Measurements from ENCODE around the gene C1orf198. TPM values are rescaled to one million over a fixed set of nuclear protein-coding genes. Genes with fewer than 3 reads are reported as not detected.

Gene C1orf198
- total RNA-seq, 2 donors from 2014 or later: 166 to 273 TPM

DNA sequence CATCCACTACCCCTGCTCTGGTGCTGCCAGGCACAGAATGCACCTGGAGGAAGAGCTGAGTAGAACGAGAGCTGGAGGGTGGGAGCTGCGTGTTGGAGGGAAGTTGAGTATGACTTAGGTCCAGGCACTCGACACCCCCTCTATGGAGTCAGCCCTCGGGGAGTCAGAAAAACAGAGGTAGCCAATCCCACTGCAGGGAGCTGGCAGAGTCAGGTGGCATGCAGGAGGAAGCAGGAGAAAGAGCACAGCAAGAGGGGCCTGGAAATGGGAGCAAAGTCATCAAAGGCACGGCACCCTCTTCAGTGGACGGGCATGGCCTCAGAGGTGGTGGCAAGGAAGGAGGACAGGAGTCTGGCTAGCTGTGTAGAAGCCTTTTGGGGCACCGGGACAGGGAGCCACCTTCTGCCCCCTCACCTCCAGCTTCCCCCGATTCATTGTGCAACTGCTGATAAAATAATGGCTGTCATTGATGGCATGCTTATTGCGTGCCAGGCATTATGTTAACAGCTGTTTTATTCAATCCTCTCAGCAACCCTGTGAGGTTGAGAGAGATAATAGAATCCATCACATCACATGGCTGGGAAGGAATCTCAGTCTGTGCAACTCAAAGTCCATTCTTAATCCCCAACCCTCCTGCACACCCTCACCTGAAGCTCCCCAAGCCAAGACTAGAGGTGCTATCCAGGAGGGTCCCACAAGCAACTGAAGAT, 42.0 kb downstream of the C1orf198 start:
- Histone ChIP-seq H3K27me3 (replicated peaks; ENCODE audit: insufficient read depth) (no peaks in the 10 kb centered on the region), H3K4me1 (ENCODE audit: control insufficient read depth in 1 of 2, low read depth in 2 of 2) (peaks cover 40 to 85% of the 10 kb centered on the region in 2 donors), H3K9me3 (no peaks in the 10 kb centered on the region), H3K36me3 (no peaks in the 10 kb centered on the region), H3K27ac (peak overlapping the region; percentile 84 to 91), H3K4me3 (peak overlapping the region; percentile 46)
- ATAC-seq (ENCODE audit: insufficient number of reproducible peaks, low FRiP score, low read depth): no peak
- DNase-seq (ENCODE audit: low spot score): no peak
- TF ChIP-seq, protein P1, sequence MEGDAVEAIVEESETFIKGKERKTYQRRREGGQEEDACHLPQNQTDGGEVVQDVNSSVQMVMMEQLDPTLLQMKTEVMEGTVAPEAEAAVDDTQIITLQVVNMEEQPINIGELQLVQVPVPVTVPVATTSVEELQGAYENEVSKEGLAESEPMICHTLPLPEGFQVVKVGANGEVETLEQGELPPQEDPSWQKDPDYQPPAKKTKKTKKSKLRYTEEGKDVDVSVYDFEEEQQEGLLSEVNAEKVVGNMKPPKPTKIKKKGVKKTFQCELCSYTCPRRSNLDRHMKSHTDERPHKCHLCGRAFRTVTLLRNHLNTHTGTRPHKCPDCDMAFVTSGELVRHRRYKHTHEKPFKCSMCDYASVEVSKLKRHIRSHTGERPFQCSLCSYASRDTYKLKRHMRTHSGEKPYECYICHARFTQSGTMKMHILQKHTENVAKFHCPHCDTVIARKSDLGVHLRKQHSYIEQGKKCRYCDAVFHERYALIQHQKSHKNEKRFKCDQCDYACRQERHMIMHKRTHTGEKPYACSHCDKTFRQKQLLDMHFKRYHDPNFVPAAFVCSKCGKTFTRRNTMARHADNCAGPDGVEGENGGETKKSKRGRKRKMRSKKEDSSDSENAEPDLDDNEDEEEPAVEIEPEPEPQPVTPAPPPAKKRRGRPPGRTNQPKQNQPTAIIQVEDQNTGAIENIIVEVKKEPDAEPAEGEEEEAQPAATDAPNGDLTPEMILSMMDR (IDR thresholded peaks at IDR 0.05): no peak

DNA sequence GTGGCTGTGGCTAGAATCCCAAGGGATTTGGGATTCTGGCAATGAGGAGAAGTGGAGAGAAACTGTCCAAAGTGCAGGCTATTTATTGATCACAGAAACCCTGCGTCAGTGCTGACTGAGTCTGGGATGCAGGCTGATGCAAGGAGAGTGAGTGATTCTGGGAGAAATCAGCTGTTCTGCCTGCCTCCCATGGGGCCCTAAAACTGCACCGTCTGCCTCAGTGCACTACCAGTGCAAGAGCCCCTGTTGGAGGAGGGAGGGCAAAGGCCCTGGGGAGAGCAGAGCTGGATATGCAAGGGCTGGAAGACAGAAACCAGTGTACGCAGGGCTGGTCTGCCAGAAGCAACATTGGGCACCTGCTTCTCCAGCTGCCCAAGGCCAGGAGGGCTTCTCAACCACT, 42.6 kb downstream of the C1orf198 start:
- Histone ChIP-seq H3K36me3 (no peaks in the 10 kb centered on the region), H3K4me3 (peak overlapping the region; percentile 46), H3K4me1 (ENCODE audit: control insufficient read depth in 1 of 2, low read depth in 2 of 2) (peaks cover 40 to 81% of the 10 kb centered on the region in 2 donors), H3K27ac (peak overlapping the region; percentile 84 to 91), H3K9me3 (no peaks in the 10 kb centered on the region), H3K27me3 (replicated peaks; ENCODE audit: insufficient read depth) (no peaks in the 10 kb centered on the region)
- DNase-seq (ENCODE audit: low spot score) (no peak), ATAC-seq (ENCODE audit: insufficient number of reproducible peaks, low FRiP score, low read depth) (no peak)
- TF ChIP-seq, protein P1 (IDR thresholded peaks at IDR 0.05): no peak

DNA sequence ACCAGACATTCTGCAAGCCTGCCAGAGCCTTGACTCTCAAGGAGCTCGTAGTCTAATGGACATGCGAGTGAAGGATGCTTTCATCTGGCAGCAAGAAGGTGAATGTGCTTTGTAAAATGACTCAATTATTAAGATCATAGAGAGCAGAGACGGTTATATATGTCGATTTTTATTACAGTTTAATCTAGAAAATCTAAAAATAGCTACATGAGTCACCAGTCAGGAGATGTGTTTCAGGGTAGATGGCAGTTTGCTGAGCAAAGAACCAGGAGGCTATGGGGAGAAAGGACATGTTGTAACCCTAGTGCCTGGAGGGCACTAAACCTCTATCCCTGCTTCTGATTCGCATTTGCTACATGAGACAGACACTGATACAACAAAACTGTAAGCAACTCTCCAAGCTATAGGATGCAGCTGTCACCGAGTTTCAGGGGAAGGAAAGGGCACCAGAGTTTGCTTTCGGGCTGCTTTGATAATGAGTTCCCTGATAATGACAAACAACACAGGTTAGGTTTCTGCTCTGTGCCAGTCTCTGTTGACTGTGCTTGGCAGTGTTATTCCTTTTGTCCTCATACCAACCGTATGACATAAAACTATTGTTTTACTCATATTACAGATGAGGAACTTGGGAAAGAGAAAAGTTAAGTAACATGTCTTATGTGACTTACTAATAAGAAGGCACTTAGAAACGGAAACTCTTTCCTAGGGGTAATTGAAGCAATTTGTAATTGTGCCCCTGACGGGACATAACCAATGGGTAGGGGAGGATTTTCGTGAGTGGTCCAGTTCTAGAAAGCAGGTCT, 43.2 kb downstream of the C1orf198 start:
- no peaks in the 10 kb centered on the region for H3K27me3 ChIP-seq (replicated peaks; ENCODE audit: insufficient read depth)
- TF ChIP-seq, protein P1 (IDR thresholded peaks at IDR 0.05): no peak
- ATAC-seq (ENCODE audit: insufficient number of reproducible peaks, low FRiP score, low read depth) (peak; percentile 75), DNase-seq (ENCODE audit: low spot score) (no peak)
- peaks cover 40 to 78% of the 10 kb centered on the region in 2 donors for H3K4me1 ChIP-seq (ENCODE audit: control insufficient read depth in 1 of 2, low read depth in 2 of 2)
- no peaks in the 10 kb centered on the region for H3K9me3 ChIP-seq
- peak overlapping the region; percentile 84 to 91 for H3K27ac ChIP-seq
- H3K4me3 ChIP-seq: peak overlapping the region; percentile 46
- H3K36me3 ChIP-seq: no peaks in the 10 kb centered on the region

DNA sequence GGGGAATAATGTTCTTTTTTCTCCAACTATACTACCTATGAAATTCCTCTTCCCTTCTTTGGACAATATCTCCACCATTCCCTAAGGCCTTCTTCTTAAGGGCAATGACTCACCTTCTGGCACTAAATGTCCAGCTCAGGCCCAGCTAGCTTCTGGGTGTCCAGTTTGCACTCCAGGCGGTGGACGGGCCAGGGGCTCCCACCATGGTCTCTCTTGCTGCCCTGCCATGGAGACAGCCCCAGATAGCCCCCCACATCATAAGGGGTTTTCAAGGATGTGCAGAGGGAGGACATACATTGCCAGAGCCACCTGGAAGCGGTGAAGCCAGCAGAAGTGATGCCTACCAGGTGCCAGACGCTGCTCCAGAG, 43.8 kb downstream of the C1orf198 start:
- Histone ChIP-seq H3K27ac (peak overlapping the region; percentile 84 to 91), H3K4me1 (ENCODE audit: control insufficient read depth in 1 of 2, low read depth in 2 of 2) (peaks cover 40 to 78% of the 10 kb centered on the region in 2 donors), H3K36me3 (no peaks in the 10 kb centered on the region), H3K27me3 (replicated peaks; ENCODE audit: insufficient read depth) (no peaks in the 10 kb centered on the region), H3K4me3 (peak overlapping the region; percentile 46), H3K9me3 (no peaks in the 10 kb centered on the region)
- TF ChIP-seq, protein P1 (IDR thresholded peaks at IDR 0.05): no peak
- DNase-seq (ENCODE audit: low spot score): no peak
- peak; percentile 60 for ATAC-seq (ENCODE audit: insufficient number of reproducible peaks, low FRiP score, low read depth)

- no peak overlapping the region for H3K4me3 ChIP-seq
- TF ChIP-seq, protein P1 (IDR thresholded peaks at IDR 0.05): no peak
- H3K4me1 ChIP-seq (ENCODE audit: control insufficient read depth in 1 of 2, low read depth in 2 of 2): peaks cover 40 to 76% of the 10 kb centered on the region in 2 donors
- no peaks in the 10 kb centered on the region for H3K27me3 ChIP-seq (replicated peaks; ENCODE audit: insufficient read depth)
- ATAC-seq (ENCODE audit: insufficient number of reproducible peaks, low FRiP score, low read depth) (no peak), DNase-seq (ENCODE audit: low spot score) (no peak)
- H3K27ac ChIP-seq: peak overlapping the region; percentile 84 to 91
- no peaks in the 10 kb centered on the region for H3K9me3 ChIP-seq
- no peaks in the 10 kb centered on the region for H3K36me3 ChIP-seq
Observed at GRCh38 chr1:230823931-230824381, 44.4 kb downstream of the C1orf198 start.

Data from thoracic aorta (tissue), 2 donors.